A549 (cell line): Measurements from ENCODE around the gene WT1.

Experiments
- E2F6 ChIP-seq: IDR thresholded peaks from 2 replicates; pipeline ENCODE4 v1.6.1; 2012; ENCODE audit warnings: low read depth, borderline replicate concordance
- EHMT2 ChIP-seq: fragments of 200-600 bp; sonication (generic); IDR thresholded peaks from 2 replicates; pipeline ENCODE4 v1.6.1; 2016; ENCODE audit warnings: antibody characterized with exemption, low read depth, mild to moderate bottlenecking, moderate library complexity
- MAX ChIP-seq: IDR thresholded peaks from 2 replicates; pipeline ENCODE4 v1.6.1; 2012
- POLR2A ChIP-seq: IDR thresholded peaks from 2 replicates; pipeline ENCODE4 v1.6.1; 2012; ENCODE audit warnings: mild to moderate bottlenecking, low read length
- POLR2AphosphoS2 ChIP-seq: conservative IDR thresholded peaks from 2 replicates; pipeline ENCODE4 v1.6.1; 2012; ENCODE audit warnings: low read length, improper control_type of control experiment, inconsistent platforms
- RFX5 ChIP-seq: fragments of 450-650 bp; IDR thresholded peaks from 2 replicates; pipeline ENCODE4 v1.7.1; 2014; ENCODE audit warnings: antibody characterized with exemption, mild to moderate bottlenecking, moderate library complexity
- TF ChIP-seq, protein P1 (sequence below): fragments of 150-350 bp; IDR thresholded peaks from 2 replicates; pipeline ENCODE4 v1.6.1; 2014; ENCODE audit warnings: low read depth, mild to moderate bottlenecking, low read length
- TF ChIP-seq, protein P2 (sequence below): fragments of >200 bp; sonication (Bioruptor Twin); formaldehyde crosslinking; IDR thresholded peaks from 3 replicates; pipeline ENCODE4 v1.5.1; 2016
- TF ChIP-seq, protein P3 (sequence below): fragments of >200 bp; sonication (Bioruptor Twin); formaldehyde crosslinking; IDR thresholded peaks from 3 replicates; pipeline ENCODE4 v1.6.1; 2016

DNA sequence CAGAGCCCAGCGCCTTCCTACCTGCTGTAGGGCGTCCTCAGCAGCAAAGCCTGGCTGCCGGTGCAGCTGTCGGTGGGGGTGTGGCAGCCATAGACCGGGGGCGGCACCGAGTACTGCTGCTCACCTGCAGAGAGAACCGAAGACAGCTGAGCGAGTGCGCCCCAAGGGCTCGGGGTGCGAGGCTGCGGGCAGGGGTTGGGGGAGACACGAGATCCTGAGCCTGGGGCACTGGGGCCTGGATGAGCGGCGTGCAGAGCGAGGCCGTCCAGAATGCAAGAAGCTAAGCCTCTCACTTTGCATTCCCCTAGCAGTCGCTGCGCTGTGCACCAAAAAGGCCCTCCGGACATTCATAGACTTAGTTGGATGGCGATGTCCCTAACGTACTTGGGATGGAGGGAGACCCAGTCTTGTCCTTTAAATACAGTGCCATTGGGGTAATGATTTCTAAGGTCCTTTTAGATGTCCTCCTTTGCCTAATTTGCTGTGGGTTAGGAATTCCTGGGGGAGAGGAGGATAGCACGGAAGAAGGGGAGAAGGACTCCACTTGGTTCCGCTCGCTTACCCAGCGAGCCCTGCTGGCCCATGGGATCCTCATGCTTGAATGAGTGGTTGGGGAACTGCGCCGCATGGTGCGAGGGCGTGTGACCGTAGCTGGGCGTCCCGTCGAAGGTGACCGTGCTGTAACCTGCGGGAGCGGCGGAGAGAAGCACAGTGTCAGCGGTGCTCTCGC is 7.2 kb downstream of the WT1 start:
- TF ChIP-seq E2F6 (no peak), MAX (no peak), POLR2A (no peak), EHMT2 (no peak), POLR2AphosphoS2 (no peak), RFX5 (no peak)
- TF ChIP-seq, protein P1, sequence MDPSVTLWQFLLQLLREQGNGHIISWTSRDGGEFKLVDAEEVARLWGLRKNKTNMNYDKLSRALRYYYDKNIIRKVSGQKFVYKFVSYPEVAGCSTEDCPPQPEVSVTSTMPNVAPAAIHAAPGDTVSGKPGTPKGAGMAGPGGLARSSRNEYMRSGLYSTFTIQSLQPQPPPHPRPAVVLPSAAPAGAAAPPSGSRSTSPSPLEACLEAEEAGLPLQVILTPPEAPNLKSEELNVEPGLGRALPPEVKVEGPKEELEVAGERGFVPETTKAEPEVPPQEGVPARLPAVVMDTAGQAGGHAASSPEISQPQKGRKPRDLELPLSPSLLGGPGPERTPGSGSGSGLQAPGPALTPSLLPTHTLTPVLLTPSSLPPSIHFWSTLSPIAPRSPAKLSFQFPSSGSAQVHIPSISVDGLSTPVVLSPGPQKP, result no peak
- TF ChIP-seq, protein P2, sequence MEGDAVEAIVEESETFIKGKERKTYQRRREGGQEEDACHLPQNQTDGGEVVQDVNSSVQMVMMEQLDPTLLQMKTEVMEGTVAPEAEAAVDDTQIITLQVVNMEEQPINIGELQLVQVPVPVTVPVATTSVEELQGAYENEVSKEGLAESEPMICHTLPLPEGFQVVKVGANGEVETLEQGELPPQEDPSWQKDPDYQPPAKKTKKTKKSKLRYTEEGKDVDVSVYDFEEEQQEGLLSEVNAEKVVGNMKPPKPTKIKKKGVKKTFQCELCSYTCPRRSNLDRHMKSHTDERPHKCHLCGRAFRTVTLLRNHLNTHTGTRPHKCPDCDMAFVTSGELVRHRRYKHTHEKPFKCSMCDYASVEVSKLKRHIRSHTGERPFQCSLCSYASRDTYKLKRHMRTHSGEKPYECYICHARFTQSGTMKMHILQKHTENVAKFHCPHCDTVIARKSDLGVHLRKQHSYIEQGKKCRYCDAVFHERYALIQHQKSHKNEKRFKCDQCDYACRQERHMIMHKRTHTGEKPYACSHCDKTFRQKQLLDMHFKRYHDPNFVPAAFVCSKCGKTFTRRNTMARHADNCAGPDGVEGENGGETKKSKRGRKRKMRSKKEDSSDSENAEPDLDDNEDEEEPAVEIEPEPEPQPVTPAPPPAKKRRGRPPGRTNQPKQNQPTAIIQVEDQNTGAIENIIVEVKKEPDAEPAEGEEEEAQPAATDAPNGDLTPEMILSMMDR, result no peak
- TF ChIP-seq, protein P3, sequence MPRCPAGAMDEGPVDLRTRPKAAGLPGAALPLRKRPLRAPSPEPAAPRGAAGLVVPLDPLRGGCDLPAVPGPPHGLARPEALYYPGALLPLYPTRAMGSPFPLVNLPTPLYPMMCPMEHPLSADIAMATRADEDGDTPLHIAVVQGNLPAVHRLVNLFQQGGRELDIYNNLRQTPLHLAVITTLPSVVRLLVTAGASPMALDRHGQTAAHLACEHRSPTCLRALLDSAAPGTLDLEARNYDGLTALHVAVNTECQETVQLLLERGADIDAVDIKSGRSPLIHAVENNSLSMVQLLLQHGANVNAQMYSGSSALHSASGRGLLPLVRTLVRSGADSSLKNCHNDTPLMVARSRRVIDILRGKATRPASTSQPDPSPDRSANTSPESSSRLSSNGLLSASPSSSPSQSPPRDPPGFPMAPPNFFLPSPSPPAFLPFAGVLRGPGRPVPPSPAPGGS, result no peak
